Measurements from ENCODE around the gene WWOX. TPM values are rescaled to one million over a fixed set of nuclear protein-coding genes. Genes with fewer than 3 reads are reported as not detected.

Gene WWOX
- total RNA-seq, 2 donors from 2014 or later: 10.6 to 13.1 TPM

GRCh38 chr16:78778101-78779004, 678.9 kb downstream of the WWOX start:
- DNase-seq (peak; percentile 26 to 36), ATAC-seq (peak; percentile 96)
- intact Hi-C loops (cut with DNase I, micrococcal nuclease): no loop called here

GRCh38 chr16:78780808-78781207, 681.4 kb downstream of the WWOX start:
- DNase-seq (no peak), ATAC-seq (no peak)
- intact Hi-C loops (cut with DNase I, micrococcal nuclease): no loop called here

GRCh38 chr16:78782572-78782971, 683.1 kb downstream of the WWOX start:
- ATAC-seq (no peak), DNase-seq (no peak)
- intact Hi-C loops (cut with DNase I, micrococcal nuclease): no loop called here

- intact Hi-C loops (cut with DNase I, micrococcal nuclease): no loop called here
- ATAC-seq (no peak), DNase-seq (no peak)
These were observed 684.2 kb downstream of the WWOX start for GRCh38 chr16:78783570-78784079.

GRCh38 chr16:78784771-78785170, 685.3 kb downstream of the WWOX start:
- ATAC-seq (no peak), DNase-seq (no peak)
- intact Hi-C loops (cut with DNase I, micrococcal nuclease): no loop called here

- intact Hi-C loops (cut with DNase I, micrococcal nuclease): no loop called here
- DNase-seq (no peak), ATAC-seq (no peak)
These were observed 685.8 kb downstream of the WWOX start for GRCh38 chr16:78785218-78785617.

GRCh38 chr16:78786635-78787034, 687.2 kb downstream of the WWOX start:
- intact Hi-C loops (cut with DNase I, micrococcal nuclease): no loop called here

GRCh38 chr16:78788276-78788675, 688.8 kb downstream of the WWOX start:
- intact Hi-C loops (cut with DNase I, micrococcal nuclease): no loop called here
- ATAC-seq (no peak), DNase-seq (no peak)

More at GRCh38 chr16:78786635-78787034, 687.2 kb downstream of the WWOX start:
- no peak for DNase-seq
- ATAC-seq: no peak

GRCh38 chr16:78788696-78789095, 689.2 kb downstream of the WWOX start:
- DNase-seq: no peak
- no peak for ATAC-seq
- intact Hi-C loops (cut with DNase I, micrococcal nuclease): no loop called here

GRCh38 chr16:78789561-78789960, 690.1 kb downstream of the WWOX start:
- DNase-seq (no peak), ATAC-seq (no peak)
- intact Hi-C loops (cut with DNase I, micrococcal nuclease): no loop called here

- intact Hi-C loops (cut with DNase I, micrococcal nuclease): no loop called here
- DNase-seq: no peak
- no peak for ATAC-seq
These were observed 691.6 kb downstream of the WWOX start for GRCh38 chr16:78791011-78791410.

- ATAC-seq (no peak), DNase-seq (no peak)
- intact Hi-C loops (cut with DNase I, micrococcal nuclease): no loop called here
These were observed 692.5 kb downstream of the WWOX start for GRCh38 chr16:78791926-78792325.

GRCh38 chr16:78792952-78793351, 693.5 kb downstream of the WWOX start:
- DNase-seq (no peak), ATAC-seq (no peak)
- intact Hi-C loops (cut with DNase I, micrococcal nuclease): no loop called here

- ATAC-seq (no peak), DNase-seq (no peak)
- intact Hi-C loops (cut with DNase I, micrococcal nuclease): no loop called here
These were observed 695.3 kb downstream of the WWOX start for GRCh38 chr16:78794581-78795250.

GRCh38 chr16:78795433-78795832, 696.0 kb downstream of the WWOX start:
- ATAC-seq (no peak), DNase-seq (no peak)
- intact Hi-C loops (cut with DNase I, micrococcal nuclease): no loop called here

GRCh38 chr16:78796221-78796866, 696.9 kb downstream of the WWOX start:
- peak in 1 of 2 donors; percentile 31 for DNase-seq

GRCh38 chr16:78799429-78799828, 700.0 kb downstream of the WWOX start:
- no peak for DNase-seq
- no peak for ATAC-seq
- intact Hi-C loops (cut with DNase I, micrococcal nuclease): no loop called here

More at GRCh38 chr16:78796221-78796866, 696.9 kb downstream of the WWOX start:
- intact Hi-C loops (cut with DNase I, micrococcal nuclease): no loop called here
- peak; percentile 81 for ATAC-seq

- no peak for ATAC-seq
- DNase-seq: no peak
- intact Hi-C loops (cut with DNase I, micrococcal nuclease): no loop called here
These were observed 701.1 kb downstream of the WWOX start for GRCh38 chr16:78800523-78800922.

GRCh38 chr16:78804058-78804735, 704.7 kb downstream of the WWOX start:
- intact Hi-C loops (cut with DNase I, micrococcal nuclease): no loop called here
- ATAC-seq (no peak), DNase-seq (no peak)
